Measurements from ENCODE around the gene IL2. TPM values are rescaled to one million over a fixed set of nuclear protein-coding genes. Genes with fewer than 3 reads are reported as not detected.

Gene IL2
- total RNA-seq, result 1 to 10 TPM in 1 of 2 donors, not detected in 1; 1.4 TPM
- not detected for polyA plus RNA-seq
- long read RNA-seq, donor 1, result 0 reads
- long read RNA-seq, donor 2, result 0 reads
- long read RNA-seq, donor 3, result 0 reads
- long read RNA-seq, donor 4, result 0 reads
- long read RNA-seq, donor 5, result 0 reads

DNA sequence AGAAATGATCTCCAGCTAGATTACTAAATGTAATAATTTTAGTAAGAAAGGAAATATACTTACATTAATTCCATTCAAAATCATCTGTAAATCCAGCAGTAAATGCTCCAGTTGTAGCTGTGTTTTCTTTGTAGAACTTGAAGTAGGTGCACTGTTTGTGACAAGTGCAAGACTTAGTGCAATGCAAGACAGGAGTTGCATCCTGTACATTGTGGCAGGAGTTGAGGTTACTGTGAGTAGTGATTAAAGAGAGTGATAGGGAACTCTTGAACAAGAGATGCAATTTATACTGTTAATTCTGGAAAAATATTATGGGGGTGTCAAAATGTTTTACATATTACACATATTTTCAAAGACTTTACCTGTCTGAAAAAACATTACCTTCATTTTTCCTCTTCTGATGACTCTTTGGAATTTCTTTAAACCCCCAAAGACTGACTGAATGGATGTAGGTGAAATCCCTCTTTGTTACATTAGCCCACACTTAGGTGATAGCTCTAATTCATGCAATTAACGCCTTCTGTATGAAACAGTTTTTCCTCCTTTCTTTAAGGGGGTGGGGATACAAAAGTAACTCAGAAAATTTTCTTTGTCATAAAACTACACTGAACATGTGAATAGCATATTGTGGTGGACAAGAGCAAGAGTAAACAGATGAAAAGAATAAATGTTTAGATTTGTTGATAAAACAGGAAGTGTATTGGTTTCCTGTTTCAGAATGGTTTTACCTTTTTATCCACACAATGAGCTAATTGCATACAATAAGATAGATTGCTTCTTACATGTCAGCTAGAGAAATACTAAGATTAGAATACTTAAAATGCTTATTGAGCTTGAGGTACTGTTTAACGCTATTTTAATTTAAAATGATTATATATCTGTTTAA lies at the start of gene IL2:
TSS of gene IL2 (minus strand) at position 495 of the 886 bp plus-strand sequence. CDS start at position 210, 285 bp downstream.
- no peak for DNase-seq
- TF ChIP-seq, protein P1, sequence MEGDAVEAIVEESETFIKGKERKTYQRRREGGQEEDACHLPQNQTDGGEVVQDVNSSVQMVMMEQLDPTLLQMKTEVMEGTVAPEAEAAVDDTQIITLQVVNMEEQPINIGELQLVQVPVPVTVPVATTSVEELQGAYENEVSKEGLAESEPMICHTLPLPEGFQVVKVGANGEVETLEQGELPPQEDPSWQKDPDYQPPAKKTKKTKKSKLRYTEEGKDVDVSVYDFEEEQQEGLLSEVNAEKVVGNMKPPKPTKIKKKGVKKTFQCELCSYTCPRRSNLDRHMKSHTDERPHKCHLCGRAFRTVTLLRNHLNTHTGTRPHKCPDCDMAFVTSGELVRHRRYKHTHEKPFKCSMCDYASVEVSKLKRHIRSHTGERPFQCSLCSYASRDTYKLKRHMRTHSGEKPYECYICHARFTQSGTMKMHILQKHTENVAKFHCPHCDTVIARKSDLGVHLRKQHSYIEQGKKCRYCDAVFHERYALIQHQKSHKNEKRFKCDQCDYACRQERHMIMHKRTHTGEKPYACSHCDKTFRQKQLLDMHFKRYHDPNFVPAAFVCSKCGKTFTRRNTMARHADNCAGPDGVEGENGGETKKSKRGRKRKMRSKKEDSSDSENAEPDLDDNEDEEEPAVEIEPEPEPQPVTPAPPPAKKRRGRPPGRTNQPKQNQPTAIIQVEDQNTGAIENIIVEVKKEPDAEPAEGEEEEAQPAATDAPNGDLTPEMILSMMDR (IDR thresholded peaks at IDR 0.05; ENCODE audit: control extremely low read depth, extremely low read depth), result no peak

GRCh38 chr4:122503214-122503613 lies 46.7 kb upstream of the IL2 start:
- Histone ChIP-seq H3K27ac (ENCODE audit: low read depth in 1 of 2, low read length in 1 of 2) (no peak overlapping the region), H3K4me1 (ENCODE audit: control insufficient read depth in 5 of 5, insufficient read depth in 5 of 5, low read length in 5 of 5) (no peaks in the 10 kb centered on the region), H3K4me3 (no peak overlapping the region), H3K9ac (ENCODE audit: insufficient read depth in 1 of 2, low read length in 2 of 2) (no peak overlapping the region), H3K36me3 (ENCODE audit: control insufficient read depth in 4 of 4, insufficient read depth in 4 of 4, low read length in 4 of 4) (no peaks in the 10 kb centered on the region), H3K9me3 (ENCODE audit: control insufficient read depth in 4 of 4, insufficient read depth in 3 of 4, low read length in 3 of 4) (peaks cover 0 to 1% (median 0%) of the 10 kb centered on the region in 4 donors), H3K27me3 (ENCODE audit: control insufficient read depth in 3 of 3, insufficient read depth in 3 of 3, low read length in 2 of 3) (no peaks in the 10 kb centered on the region)
- DNase-seq, result no peak
- TF ChIP-seq, protein P1 (IDR thresholded peaks at IDR 0.05; ENCODE audit: control extremely low read depth, extremely low read depth), result no peak
- ATAC-seq (ENCODE audit: insufficient read depth, low FRiP score), result no peak
- WGBS, 2 donors, result 20 to 32% methylated on average over 3 of the region's 3 CpGs

More for the DNA sequence above, at the start of gene IL2:
- Histone ChIP-seq H3K4me3 (no peak within 1 kb of the TSS), H3K9me3 (ENCODE audit: control insufficient read depth in 4 of 4, insufficient read depth in 3 of 4, low read length in 3 of 4) (no peaks in the 10 kb centered on the region), H3K9ac (ENCODE audit: insufficient read depth in 1 of 2, low read length in 2 of 2) (no peak within 1 kb of the TSS), H3K36me3 (ENCODE audit: control insufficient read depth in 4 of 4, insufficient read depth in 4 of 4, low read length in 4 of 4) (no peaks in the 10 kb centered on the region), H3K4me1 (ENCODE audit: control insufficient read depth in 5 of 5, insufficient read depth in 5 of 5, low read length in 5 of 5) (peaks cover 0 to 2% (median 0%) of the 10 kb centered on the region in 5 donors), H3K27me3 (ENCODE audit: control insufficient read depth in 3 of 3, insufficient read depth in 3 of 3, low read length in 2 of 3) (no peaks in the 10 kb centered on the region), H3K27ac (ENCODE audit: low read depth in 1 of 2, low read length in 1 of 2) (no peak within 1 kb of the TSS)
- 69 to 77% methylated on average over 2 of the region's 2 CpGs for WGBS, 2 donors
- no peak for ATAC-seq (ENCODE audit: insufficient read depth, low FRiP score)

- no peak overlapping the region for H3K9ac ChIP-seq (ENCODE audit: insufficient read depth in 1 of 2, low read length in 2 of 2)
- peak in 1 of 3 donors; percentile 13 for DNase-seq
- TF ChIP-seq, protein P1 (IDR thresholded peaks at IDR 0.05; ENCODE audit: control extremely low read depth, extremely low read depth), result no peak
- H3K27ac ChIP-seq (ENCODE audit: low read depth in 1 of 2, low read length in 1 of 2), result no peak overlapping the region
- H3K9me3 ChIP-seq (ENCODE audit: control insufficient read depth in 4 of 4, insufficient read depth in 3 of 4, low read length in 3 of 4), result peaks cover 0 to 1% (median 0%) of the 10 kb centered on the region in 4 donors
- no peaks in the 10 kb centered on the region for H3K4me1 ChIP-seq (ENCODE audit: control insufficient read depth in 5 of 5, insufficient read depth in 5 of 5, low read length in 5 of 5)
- no peak overlapping the region for H3K4me3 ChIP-seq
- no peaks in the 10 kb centered on the region for H3K36me3 ChIP-seq (ENCODE audit: control insufficient read depth in 4 of 4, insufficient read depth in 4 of 4, low read length in 4 of 4)
- no peak for ATAC-seq (ENCODE audit: insufficient read depth, low FRiP score)
- WGBS, 2 donors, result 46 to 65% methylated on average over 4 of the region's 4 CpGs
- H3K27me3 ChIP-seq (ENCODE audit: control insufficient read depth in 3 of 3, insufficient read depth in 3 of 3, low read length in 2 of 3), result no peaks in the 10 kb centered on the region
Measured at GRCh38 chr4:122500852-122501501, 44.5 kb upstream of the IL2 start.

Measured in lung (tissue), 16 donors.